Measurements from ENCODE around the gene C6orf120. TPM values are rescaled to one million over a fixed set of nuclear protein-coding genes. Genes with fewer than 3 reads are reported as not detected.

C6orf120 gene
- total and polyA plus RNA-seq, 2 of the 13 experiments (the other 11 are each of a cell fraction or from before 2014, with no cell fraction given) = 21.7 to 29.9 TPM

DNA sequence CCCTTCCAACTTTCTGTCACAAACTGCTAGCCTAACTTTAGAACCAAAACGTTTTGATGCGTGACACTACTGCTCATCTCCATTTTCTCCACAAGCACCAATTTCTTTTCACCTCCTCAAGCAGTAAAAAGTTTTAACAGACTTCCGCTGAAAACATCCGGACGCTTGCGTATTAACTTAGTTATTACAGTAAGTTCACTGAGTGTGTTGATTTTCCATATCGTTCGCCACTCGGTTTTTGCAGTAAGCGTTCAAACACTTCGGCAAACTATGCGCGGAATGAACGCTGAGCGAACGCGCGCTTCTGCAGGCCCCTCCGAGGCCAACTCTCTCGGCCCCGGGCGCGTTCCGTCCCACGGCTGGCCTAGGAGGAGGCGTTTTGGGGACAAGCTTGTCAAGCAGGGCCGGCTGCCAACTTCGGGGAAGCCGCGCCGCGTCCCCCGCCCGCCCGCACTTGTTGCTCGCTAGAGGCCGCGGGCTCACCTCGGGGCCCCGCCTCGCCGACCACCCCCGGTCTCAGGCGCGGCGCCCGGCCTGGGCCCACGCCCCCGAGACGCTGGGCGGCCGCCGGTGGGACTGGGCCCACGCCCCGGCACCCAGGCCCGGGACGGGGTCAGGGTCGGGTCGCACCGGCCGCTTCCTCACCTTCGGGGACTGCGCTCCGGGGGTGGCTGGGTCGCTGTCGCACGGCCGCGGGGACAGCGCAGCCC is 21.4 kb downstream of the C6orf120 start (continued):
- TF ChIP-seq ZNF451 (CRISPR knock-in tag; IDR thresholded peaks at IDR 0.05) (peak; percentile 56; the same call in 1 of the 2 replicates), ZNF260 (CRISPR knock-in tag; IDR thresholded peaks at IDR 0.05; ENCODE audit: borderline replicate concordance, low read depth) (no peak), SRY (CRISPR knock-in tag; IDR thresholded peaks at IDR 0.05) (peak; percentile 56; the same call in 1 of the 2 replicates), MTERF4 (CRISPR knock-in tag; IDR thresholded peaks at IDR 0.05) (peak; percentile 46; the same call in 1 of the 2 replicates), ZNF430 (CRISPR knock-in tag; IDR thresholded peaks at IDR 0.05) (peak; percentile 26; the same call in 1 of the 2 replicates), ZBTB43 (CRISPR knock-in tag; conservative IDR thresholded peaks at IDR 0.05) (no peak), KLF15 (CRISPR knock-in tag; IDR thresholded peaks at IDR 0.05; ENCODE audit: borderline replicate concordance) (no peak), ZNF616 (CRISPR knock-in tag; IDR thresholded peaks at IDR 0.05; ENCODE audit: low read depth) (0 out of 2 replicates have a peak, but pooled peaks have one; percentile 62), ZNF331 (CRISPR knock-in tag; IDR thresholded peaks at IDR 0.05) (peak; percentile 11; the same call in 1 of the 2 replicates), RXRA (CRISPR knock-in tag; IDR thresholded peaks at IDR 0.05) (no peak), ZFX (CRISPR knock-in tag; IDR thresholded peaks at IDR 0.05; ENCODE audit: low read depth) (peak; percentile 63), SNAPC4 (CRISPR knock-in tag; IDR thresholded peaks at IDR 0.05) (0 out of 2 replicates have a peak, but pooled peaks have one; percentile 45), MAX (IDR thresholded peaks at IDR 0.05) (peak; percentile 39), SKI (IDR thresholded peaks at IDR 0.05; ENCODE audit: partially characterized antibody) (peak; percentile 66), TEAD2 (CRISPR knock-in tag; IDR thresholded peaks at IDR 0.05) (no peak)
- TF ChIP-seq, protein P1, sequence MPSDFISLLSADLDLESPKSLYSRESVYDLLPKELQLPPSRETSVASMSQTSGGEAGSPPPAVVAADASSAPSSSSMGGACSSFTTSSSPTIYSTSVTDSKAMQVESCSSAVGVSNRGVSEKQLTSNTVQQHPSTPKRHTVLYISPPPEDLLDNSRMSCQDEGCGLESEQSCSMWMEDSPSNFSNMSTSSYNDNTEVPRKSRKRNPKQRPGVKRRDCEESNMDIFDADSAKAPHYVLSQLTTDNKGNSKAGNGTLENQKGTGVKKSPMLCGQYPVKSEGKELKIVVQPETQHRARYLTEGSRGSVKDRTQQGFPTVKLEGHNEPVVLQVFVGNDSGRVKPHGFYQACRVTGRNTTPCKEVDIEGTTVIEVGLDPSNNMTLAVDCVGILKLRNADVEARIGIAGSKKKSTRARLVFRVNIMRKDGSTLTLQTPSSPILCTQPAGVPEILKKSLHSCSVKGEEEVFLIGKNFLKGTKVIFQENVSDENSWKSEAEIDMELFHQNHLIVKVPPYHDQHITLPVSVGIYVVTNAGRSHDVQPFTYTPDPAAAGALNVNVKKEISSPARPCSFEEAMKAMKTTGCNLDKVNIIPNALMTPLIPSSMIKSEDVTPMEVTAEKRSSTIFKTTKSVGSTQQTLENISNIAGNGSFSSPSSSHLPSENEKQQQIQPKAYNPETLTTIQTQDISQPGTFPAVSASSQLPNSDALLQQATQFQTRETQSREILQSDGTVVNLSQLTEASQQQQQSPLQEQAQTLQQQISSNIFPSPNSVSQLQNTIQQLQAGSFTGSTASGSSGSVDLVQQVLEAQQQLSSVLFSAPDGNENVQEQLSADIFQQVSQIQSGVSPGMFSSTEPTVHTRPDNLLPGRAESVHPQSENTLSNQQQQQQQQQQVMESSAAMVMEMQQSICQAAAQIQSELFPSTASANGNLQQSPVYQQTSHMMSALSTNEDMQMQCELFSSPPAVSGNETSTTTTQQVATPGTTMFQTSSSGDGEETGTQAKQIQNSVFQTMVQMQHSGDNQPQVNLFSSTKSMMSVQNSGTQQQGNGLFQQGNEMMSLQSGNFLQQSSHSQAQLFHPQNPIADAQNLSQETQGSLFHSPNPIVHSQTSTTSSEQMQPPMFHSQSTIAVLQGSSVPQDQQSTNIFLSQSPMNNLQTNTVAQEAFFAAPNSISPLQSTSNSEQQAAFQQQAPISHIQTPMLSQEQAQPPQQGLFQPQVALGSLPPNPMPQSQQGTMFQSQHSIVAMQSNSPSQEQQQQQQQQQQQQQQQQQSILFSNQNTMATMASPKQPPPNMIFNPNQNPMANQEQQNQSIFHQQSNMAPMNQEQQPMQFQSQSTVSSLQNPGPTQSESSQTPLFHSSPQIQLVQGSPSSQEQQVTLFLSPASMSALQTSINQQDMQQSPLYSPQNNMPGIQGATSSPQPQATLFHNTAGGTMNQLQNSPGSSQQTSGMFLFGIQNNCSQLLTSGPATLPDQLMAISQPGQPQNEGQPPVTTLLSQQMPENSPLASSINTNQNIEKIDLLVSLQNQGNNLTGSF (CRISPR knock-in tag; IDR thresholded peaks at IDR 0.05) = 0 out of 2 replicates have a peak, but pooled peaks have one; percentile 57
